Activated naive CD4-positive, alpha-beta T cell treated with anti-CD3 and anti-CD28 coated beads, Interleukin-2, amount 10 ng/mL, durations not matched to agents 5 hours and 36 hours (primary cell): ENCODE results near the gene TMEM169. TPM values are rescaled to one million over a fixed set of nuclear protein-coding genes. Genes with fewer than 3 reads are reported as not detected.

ENCODE experiments used
- total RNA-seq, 2 experiments: library from RNA; stranded (reverse); gene quantifications; one replicate each; pipeline ENCODE4 v1.2.3, GENCODE V29; 2021

Gene TMEM169, protein sequence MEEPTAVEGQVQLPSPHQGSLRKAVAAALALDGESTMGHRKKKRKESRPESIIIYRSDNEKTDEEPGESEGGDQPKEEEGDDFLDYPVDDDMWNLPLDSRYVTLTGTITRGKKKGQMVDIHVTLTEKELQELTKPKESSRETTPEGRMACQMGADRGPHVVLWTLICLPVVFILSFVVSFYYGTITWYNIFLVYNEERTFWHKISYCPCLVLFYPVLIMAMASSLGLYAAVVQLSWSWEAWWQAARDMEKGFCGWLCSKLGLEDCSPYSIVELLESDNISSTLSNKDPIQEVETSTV
- total RNA-seq: 1 to 10 TPM; 2.9 to 3.0 TPM

DNA sequence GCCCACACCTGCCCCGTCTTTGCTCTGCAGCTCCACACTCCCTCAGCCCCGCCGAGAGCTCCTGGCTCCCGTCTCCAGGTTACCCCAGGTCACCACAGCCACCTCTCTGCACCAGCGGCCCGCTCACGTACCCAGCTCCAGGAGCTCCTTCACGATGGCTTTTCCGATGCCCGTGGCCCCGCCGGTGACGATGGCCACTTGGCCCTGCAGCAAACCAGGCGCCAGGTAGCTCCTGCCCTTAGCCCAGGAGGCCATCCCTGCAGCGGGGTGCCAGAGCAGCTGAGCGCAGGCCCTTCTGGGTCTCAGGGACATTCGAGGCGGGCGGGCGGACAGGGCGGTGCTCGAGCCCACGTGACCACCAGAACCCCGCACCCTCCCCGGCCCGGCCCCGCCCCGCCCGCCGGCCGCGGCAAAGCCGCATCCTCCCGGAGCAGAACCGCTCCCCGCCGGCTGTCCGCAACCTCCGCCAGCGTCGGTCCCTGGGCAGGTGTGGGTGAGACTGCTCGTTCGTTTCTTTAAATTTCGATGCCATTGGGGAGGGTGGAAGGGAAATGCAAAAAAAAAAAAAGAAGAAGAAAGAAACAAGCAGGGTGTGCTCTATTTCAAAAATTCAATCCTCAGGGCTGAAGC, at the start of gene TMEM169, which contains the start of gene PECR:
Gene TMEM169 (plus strand): TSS at position 433 of the 630 bp plus-strand sequence. CDS start 14,045 bp downstream, outside the sequence.
Gene PECR (minus strand): TSS at position 323 of the 630 bp plus-strand sequence. CDS start 68 bp downstream, at position 255.

DNA sequence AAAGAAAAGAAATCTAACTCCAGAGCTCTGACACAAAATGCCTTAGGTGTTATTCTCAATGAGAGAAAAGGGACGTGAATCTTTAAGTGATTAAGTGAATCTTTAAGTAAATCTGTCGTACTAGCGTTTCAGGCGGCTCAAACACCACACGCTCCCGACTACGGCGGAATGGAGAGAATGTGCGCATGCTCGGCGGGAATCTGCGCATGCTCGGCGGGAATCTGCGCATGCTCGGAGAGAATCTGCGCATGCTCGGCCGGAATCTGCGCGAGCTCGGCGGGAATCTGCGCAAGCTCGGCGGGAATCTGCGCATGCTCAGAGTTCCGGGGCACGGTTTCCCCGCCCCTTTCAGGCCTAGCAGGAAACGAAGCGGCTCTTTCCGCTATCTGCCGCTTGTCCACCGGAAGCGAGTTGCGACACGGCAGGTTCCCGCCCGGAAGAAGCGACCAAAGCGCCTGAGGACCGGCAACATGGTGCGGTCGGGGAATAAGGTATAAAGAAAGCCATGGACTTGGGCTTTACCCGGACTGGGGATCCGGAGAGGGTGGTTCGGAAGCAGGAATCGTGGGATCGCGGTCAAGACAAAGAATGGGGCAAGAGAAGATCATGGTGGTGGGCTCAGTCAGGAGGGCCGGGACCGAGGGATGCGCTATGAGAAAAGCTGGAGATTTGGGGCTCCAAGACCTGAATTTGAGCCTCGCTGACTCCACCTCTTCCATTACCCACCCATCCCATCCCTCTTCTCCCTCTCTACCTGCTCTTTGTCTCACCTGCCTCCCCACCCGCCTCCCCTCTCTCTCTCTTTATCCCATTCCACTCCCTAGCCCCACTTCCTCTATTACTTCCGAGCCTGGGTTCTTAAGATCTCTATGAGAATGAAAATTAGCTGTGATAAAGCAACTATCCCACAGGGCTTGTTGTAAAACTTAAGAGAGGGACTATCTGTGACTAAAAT, 27.5 kb downstream of the TMEM169 start, which contains the start of gene XRCC5:
Gene XRCC5 (plus strand): TSS at position 382 of the 955 bp plus-strand sequence. CDS start 89 bp downstream, at position 471.

Other genes with a start within 250 kb of the TMEM169 start
- gene MREG, start 68.4 kb upstream of the TMEM169 start, total RNA-seq: 10 to 100 TPM; 10.6 to 11.3 TPM
- gene PECR, start 110 bp upstream of the TMEM169 start, total RNA-seq: 10 to 100 TPM; 30.5 to 37.4 TPM
- 100 to 1,000 TPM; 263 to 274 TPM for gene XRCC5, start 27.4 kb downstream of the TMEM169 start, total RNA-seq